SK-N-SH (cell line): ENCODE results near the gene TSPAN15. TPM values are rescaled to one million over a fixed set of nuclear protein-coding genes. Genes with fewer than 3 reads are reported as not detected.

Experiments used
- CTCF ChIA-PET: fragments of 300-600, 350-600 bp; formaldehyde crosslinking; extraction: SDS; loops from one replicate; lab custom pipeline; 2021; lab: Yijun Ruan, JAX
- POLR2A ChIA-PET: fragments of 350-600 bp; sonication (Branson Sonifier 250); formaldehyde crosslinking; extraction: SDS; loops from one replicate; lab custom pipeline; 2020; ENCODE audit warnings: antibody characterized with exemption, inconsistent platforms; lab: Yijun Ruan, JAX
- DNase-seq: peaks from one replicate; pipeline ENCODE4 v3.0.0; 2012
- H2AFZ ChIP-seq: fragments of 200-600 bp; sonication (generic); 2 replicates; pipeline ENCODE4 v1.8.1; 2016; ENCODE audit warnings: antibody characterized with exemption, mild to moderate bottlenecking, low read depth
- H3F3A ChIP-seq: fragments of 200-600 bp; sonication (generic); replicated peaks from 2 replicates; pipeline ENCODE3; 2016; ENCODE audit warnings: antibody characterized with exemption, mild to moderate bottlenecking; ENCODE audit not compliant: insufficient read depth
- H3K27ac ChIP-seq, 2 experiments: fragments of 200-500 bp in 1 of 2; fragments of 200-600 bp in 1 of 2; sonication (Bioruptor generic) in 1 of 2; sonication (generic), shearing (Covaris generic) in 1 of 2; 2 replicates each; pipeline versions ENCODE4 v1.5.1 to v1.6.1; 2014 to 2016; ENCODE audit warnings: low read depth in 2 of 2, inconsistent platforms in 1 of 2, low read length in 1 of 2, mild to moderate bottlenecking in 1 of 2, mixed read lengths in 1 of 2
- H3K27me3 ChIP-seq: fragments of 200-600 bp; sonication (generic), shearing (Covaris generic); 2 replicates; pipeline ENCODE4 v1.6.1; 2016; ENCODE audit warnings: mixed run types; ENCODE audit not compliant: insufficient read depth
- H3K36me3 ChIP-seq, 2 experiments: fragments of 200-500 bp in 1 of 2; fragments of 200-600 bp in 1 of 2; sonication (Bioruptor generic) in 1 of 2; sonication (generic) in 1 of 2; replicated peaks in 1 of 2; 2 replicates each; pipeline versions ENCODE3 to v1.5.1; 2014 to 2016; ENCODE audit warnings: low read length in 1 of 2, mild to moderate bottlenecking in 1 of 2; ENCODE audit not compliant: insufficient read depth in 2 of 2, control insufficient read depth in 1 of 2
- H3K4me1 ChIP-seq, 2 experiments: fragments of 200-500 bp in 1 of 2; fragments of 200-600 bp in 1 of 2; sonication (Bioruptor generic) in 1 of 2; sonication (generic), shearing (Covaris generic) in 1 of 2; 2 replicates each; pipeline versions ENCODE4 v1.5.1 to v1.6.1; 2014 to 2016; ENCODE audit warnings: low read depth in 1 of 2, low read length in 1 of 2, mixed run types in 1 of 2; ENCODE audit not compliant: insufficient read depth in 2 of 2, control insufficient read depth in 1 of 2
- H3K4me2 ChIP-seq: fragments of 200-600 bp; sonication (generic), shearing (Covaris generic); 2 replicates; pipeline ENCODE4 v1.6.1; 2017; ENCODE audit warnings: mixed run types
- H3K4me3 ChIP-seq, 2 experiments: fragments of 200-500 bp in 1 of 2; fragments of 200-600 bp in 1 of 2; sonication (Bioruptor generic) in 1 of 2; sonication (generic), shearing (Covaris generic) in 1 of 2; 2 replicates each; pipeline versions ENCODE4 v1.5.1 to v1.8.1; 2014 to 2016; ENCODE audit warnings: low read depth in 2 of 2, inconsistent platforms in 1 of 2, low read length in 1 of 2, mild to moderate bottlenecking in 1 of 2, mixed read lengths in 1 of 2, moderate library complexity in 1 of 2
- H3K79me2 ChIP-seq: fragments of 200-600 bp; sonication (generic); 2 replicates; pipeline ENCODE4 v1.8.1; 2017; ENCODE audit warnings: mild to moderate bottlenecking; ENCODE audit not compliant: insufficient read depth
- H3K9ac ChIP-seq: fragments of 200-600 bp; sonication (generic); 2 replicates; pipeline ENCODE4 v1.6.1; 2017; ENCODE audit warnings: mixed run types
- H3K9me2 ChIP-seq: fragments of 200-600 bp; sonication (generic); 2 replicates; pipeline ENCODE4 v1.6.1; 2017; ENCODE audit warnings: mixed run types
- H3K9me3 ChIP-seq: fragments of 200-600 bp; sonication (generic); 2 replicates; pipeline ENCODE4 v1.6.1; 2017; ENCODE audit warnings: mixed run types, mild to moderate bottlenecking, moderate library complexity
- H4K20me1 ChIP-seq: fragments of 200-600 bp; sonication (generic); 2 replicates; pipeline ENCODE4 v1.6.1; 2017; ENCODE audit warnings: mild to moderate bottlenecking, mixed run types; ENCODE audit not compliant: insufficient read depth
- ELF1 ChIP-seq: IDR thresholded peaks from 2 replicates; pipeline ENCODE4 v1.4.0; 2012
- FOSL2 ChIP-seq: IDR thresholded peaks from 2 replicates; pipeline ENCODE4 v1.4.0; 2012; ENCODE audit warnings: low read depth, mild to moderate bottlenecking, moderate library complexity, borderline replicate concordance
- FOXJ3 ChIP-seq: sonication (generic); formaldehyde crosslinking; IDR thresholded peaks from 2 replicates; pipeline ENCODE4 v1.5.1; 2020; ENCODE audit warnings: mild to moderate bottlenecking, missing genetic modification reagents
- FOXM1 ChIP-seq: IDR thresholded peaks from 2 replicates; pipeline ENCODE4 v1.4.0; 2012; ENCODE audit warnings: low read depth, mild to moderate bottlenecking
- JUND ChIP-seq: IDR thresholded peaks from 2 replicates; pipeline ENCODE4 v1.4.0; 2012
- NRF1 ChIP-seq: IDR thresholded peaks from 2 replicates; pipeline ENCODE4 v1.6.1; 2012; ENCODE audit warnings: low read depth, mild to moderate bottlenecking, low read length
- POLR2AphosphoS5 ChIP-seq: IDR thresholded peaks from 2 replicates; pipeline ENCODE4 v1.6.1; 2012; ENCODE audit warnings: low read depth, low read length
- RFX5 ChIP-seq: IDR thresholded peaks from 2 replicates; pipeline ENCODE4 v1.6.1; 2012; ENCODE audit warnings: mild to moderate bottlenecking, improper control_type of control experiment, low read length
- RXRA ChIP-seq: IDR thresholded peaks from 2 replicates; pipeline ENCODE4 v1.4.0; 2012; ENCODE audit warnings: low read depth, mild to moderate bottlenecking, borderline replicate concordance
- TAF1 ChIP-seq: IDR thresholded peaks from 2 replicates; pipeline ENCODE4 v1.6.1; 2012; ENCODE audit warnings: low read depth, mild to moderate bottlenecking, low read length, moderate library complexity, borderline replicate concordance
- TCF12 ChIP-seq: IDR thresholded peaks from 2 replicates; pipeline ENCODE4 v1.4.0; 2012
- USF2 ChIP-seq: fragments of 150-350 bp; IDR thresholded peaks from 2 replicates; pipeline ENCODE4 v1.6.1; 2017; ENCODE audit warnings: antibody characterized with exemption, low read length, low read depth, borderline replicate concordance
- YY1 ChIP-seq: IDR thresholded peaks from 2 replicates; pipeline ENCODE4 v1.4.0; 2012; ENCODE audit warnings: low read depth, mild to moderate bottlenecking
- WGBS: methylation state at CpG from one replicate; pipeline ENCODE4 v1.1.6; 2017; ENCODE audit warnings: low lambda C conversion rate; 5-methylcytosine and 5-hydroxymethylcytosine counted together
- polyA plus RNA-seq, 3 experiments: library from polyadenylated mRNA; depleted of rRNA; stranded (reverse); fragments of >200 nt; gene quantifications; 2 replicates each; pipeline ENCODE4 v1.2.3, GENCODE V29; 2012
- TF ChIP-seq, protein P1 (sequence below): IDR thresholded peaks from 2 replicates; pipeline ENCODE4 v1.4.0; 2012; ENCODE audit warnings: low read depth, borderline replicate concordance
- TF ChIP-seq, protein P2 (sequence below): IDR thresholded peaks from 2 replicates; pipeline ENCODE4 v1.6.1; 2012; ENCODE audit warnings: mild to moderate bottlenecking, low read depth, low read length, moderate library complexity
- TF ChIP-seq, protein P3 (sequence below): fragments of 150-350 bp; IDR thresholded peaks from 2 replicates; pipeline ENCODE4 v1.6.1; 2016; ENCODE audit warnings: mild to moderate bottlenecking, low read depth, low read length

The TSPAN15 gene
- polyA plus RNA-seq, 1 of the 3 experiments (the other 2 are of a cell fraction), result 8.5 TPM

DNA sequence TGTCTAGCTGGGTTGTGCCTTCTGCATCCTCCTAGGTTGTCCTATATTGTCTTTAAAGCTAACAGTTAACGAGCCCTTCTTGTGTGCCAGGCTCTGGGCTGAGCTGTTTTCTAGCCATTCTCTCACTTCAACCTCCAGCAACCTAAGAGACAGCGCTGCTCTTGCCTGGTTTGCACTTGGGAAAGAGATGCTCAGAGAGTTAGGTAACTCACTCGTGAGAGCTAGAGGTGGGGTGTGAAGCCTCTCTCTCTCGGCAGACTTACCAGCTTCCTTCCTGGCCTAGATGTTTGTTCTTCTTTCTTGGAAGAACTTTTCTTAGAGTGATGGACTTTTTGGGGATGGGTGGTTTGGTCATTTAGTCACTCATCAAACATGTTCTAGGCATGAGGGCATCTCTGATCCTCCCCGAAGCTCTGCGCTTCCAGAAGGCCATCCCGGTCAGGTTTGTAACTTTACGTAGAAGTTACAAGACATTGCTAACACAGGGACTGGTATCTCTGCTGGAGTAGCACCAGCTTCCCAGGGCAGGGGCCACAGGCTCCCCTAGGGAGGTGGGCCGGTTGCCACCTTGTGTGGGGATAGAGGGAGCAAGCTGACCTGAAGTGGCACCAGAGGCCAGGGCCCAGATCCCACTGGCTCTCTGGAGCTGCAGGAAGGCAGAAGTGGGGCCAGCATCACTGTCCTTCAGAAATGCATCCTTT, 14.3 kb downstream of the TSPAN15 start:
- H3K9me3 ChIP-seq, result no peaks in the 10 kb centered on the region
- no peak overlapping the region for H3K4me2 ChIP-seq
- no peaks in the 10 kb centered on the region for H3K9me2 ChIP-seq
- TF ChIP-seq FOSL2 (no peak), TAF1 (no peak), FOXJ3 (CRISPR knock-in tag) (no peak), RXRA (no peak), JUND (no peak), RFX5 (no peak), POLR2AphosphoS5 (no peak), FOXM1 (no peak), YY1 (no peak), USF2 (no peak), TCF12 (no peak), ELF1 (no peak), NRF1 (no peak)
- TF ChIP-seq, protein P1, sequence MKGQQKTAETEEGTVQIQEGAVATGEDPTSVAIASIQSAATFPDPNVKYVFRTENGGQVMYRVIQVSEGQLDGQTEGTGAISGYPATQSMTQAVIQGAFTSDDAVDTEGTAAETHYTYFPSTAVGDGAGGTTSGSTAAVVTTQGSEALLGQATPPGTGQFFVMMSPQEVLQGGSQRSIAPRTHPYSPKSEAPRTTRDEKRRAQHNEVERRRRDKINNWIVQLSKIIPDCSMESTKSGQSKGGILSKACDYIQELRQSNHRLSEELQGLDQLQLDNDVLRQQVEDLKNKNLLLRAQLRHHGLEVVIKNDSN, result no peak
- TF ChIP-seq, protein P2, sequence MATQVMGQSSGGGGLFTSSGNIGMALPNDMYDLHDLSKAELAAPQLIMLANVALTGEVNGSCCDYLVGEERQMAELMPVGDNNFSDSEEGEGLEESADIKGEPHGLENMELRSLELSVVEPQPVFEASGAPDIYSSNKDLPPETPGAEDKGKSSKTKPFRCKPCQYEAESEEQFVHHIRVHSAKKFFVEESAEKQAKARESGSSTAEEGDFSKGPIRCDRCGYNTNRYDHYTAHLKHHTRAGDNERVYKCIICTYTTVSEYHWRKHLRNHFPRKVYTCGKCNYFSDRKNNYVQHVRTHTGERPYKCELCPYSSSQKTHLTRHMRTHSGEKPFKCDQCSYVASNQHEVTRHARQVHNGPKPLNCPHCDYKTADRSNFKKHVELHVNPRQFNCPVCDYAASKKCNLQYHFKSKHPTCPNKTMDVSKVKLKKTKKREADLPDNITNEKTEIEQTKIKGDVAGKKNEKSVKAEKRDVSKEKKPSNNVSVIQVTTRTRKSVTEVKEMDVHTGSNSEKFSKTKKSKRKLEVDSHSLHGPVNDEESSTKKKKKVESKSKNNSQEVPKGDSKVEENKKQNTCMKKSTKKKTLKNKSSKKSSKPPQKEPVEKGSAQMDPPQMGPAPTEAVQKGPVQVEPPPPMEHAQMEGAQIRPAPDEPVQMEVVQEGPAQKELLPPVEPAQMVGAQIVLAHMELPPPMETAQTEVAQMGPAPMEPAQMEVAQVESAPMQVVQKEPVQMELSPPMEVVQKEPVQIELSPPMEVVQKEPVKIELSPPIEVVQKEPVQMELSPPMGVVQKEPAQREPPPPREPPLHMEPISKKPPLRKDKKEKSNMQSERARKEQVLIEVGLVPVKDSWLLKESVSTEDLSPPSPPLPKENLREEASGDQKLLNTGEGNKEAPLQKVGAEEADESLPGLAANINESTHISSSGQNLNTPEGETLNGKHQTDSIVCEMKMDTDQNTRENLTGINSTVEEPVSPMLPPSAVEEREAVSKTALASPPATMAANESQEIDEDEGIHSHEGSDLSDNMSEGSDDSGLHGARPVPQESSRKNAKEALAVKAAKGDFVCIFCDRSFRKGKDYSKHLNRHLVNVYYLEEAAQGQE, result no peak
- TF ChIP-seq, protein P3, sequence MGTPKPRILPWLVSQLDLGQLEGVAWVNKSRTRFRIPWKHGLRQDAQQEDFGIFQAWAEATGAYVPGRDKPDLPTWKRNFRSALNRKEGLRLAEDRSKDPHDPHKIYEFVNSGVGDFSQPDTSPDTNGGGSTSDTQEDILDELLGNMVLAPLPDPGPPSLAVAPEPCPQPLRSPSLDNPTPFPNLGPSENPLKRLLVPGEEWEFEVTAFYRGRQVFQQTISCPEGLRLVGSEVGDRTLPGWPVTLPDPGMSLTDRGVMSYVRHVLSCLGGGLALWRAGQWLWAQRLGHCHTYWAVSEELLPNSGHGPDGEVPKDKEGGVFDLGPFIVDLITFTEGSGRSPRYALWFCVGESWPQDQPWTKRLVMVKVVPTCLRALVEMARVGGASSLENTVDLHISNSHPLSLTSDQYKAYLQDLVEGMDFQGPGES, result no peak
- H3K9ac ChIP-seq, result no peak overlapping the region
- no peaks in the 10 kb centered on the region for H3K27me3 ChIP-seq
- no peak overlapping the region for H2AFZ ChIP-seq
- no peak overlapping the region for H3K4me3 ChIP-seq
- 93% methylated on average over 5 of the region's 9 CpGs for WGBS
- DNase-seq, result no peak
- CTCF ChIA-PET, result interaction anchor here (0.6 to 1.8 kb wide), 2 partner anchors 16 to 1703 kb away, joined by 3 to 6 read pairs; no protein-coding TSS in a partner anchor
- H3F3A ChIP-seq, result no peaks in the 10 kb centered on the region
- H4K20me1 ChIP-seq, result no peaks in the 10 kb centered on the region
- H3K27ac ChIP-seq, result no peak overlapping the region
- H3K79me2 ChIP-seq, result no peaks in the 10 kb centered on the region
- POLR2A ChIA-PET, result no interaction called here
- H3K4me1 ChIP-seq, result peaks cover 8 to 14% of the 10 kb centered on the region in 2 experiments; a peak in 2 of 4 replicates
- H3K36me3 ChIP-seq, result no peaks in the 10 kb centered on the region
